ENCODE results near the gene MSLN. TPM values are rescaled to one million over a fixed set of nuclear protein-coding genes. Genes with fewer than 3 reads are reported as not detected.

Gene MSLN
- total RNA-seq, 2 donors from 2014 or later: 0.74 to 7.3 TPM

GRCh38 chr16:714558-715476 is 45.7 kb upstream of the MSLN start, which contains the start of gene METRN:
TSS of gene METRN (plus strand) at chr16:715118. CDS start at chr16:715290, 172 bp downstream.
- WGBS: 12% methylated on average over 32 of the region's 108 CpGs
- intact Hi-C loops (cut with DNase I): loop anchor here (5.0 kb wide), 2 partner anchors 72 to 337 kb away; partner anchors contain the start of genes CHTF18 and RPUSD1
- DNase-seq (ENCODE audit: low spot score): peak; percentile 85
- no peaks in the 10 kb centered on the region for H3K36me3 ChIP-seq
- peaks cover 15% of the 10 kb centered on the region for H3K4me1 ChIP-seq (replicated peaks)
- H3K27ac ChIP-seq: no peak within 1 kb of the TSS
- peak within 1 kb of the TSS; percentile 51 to 55 for H3K4me3 ChIP-seq
- TF ChIP-seq POLR2AphosphoS5 (IDR thresholded peaks at IDR 0.05): no peak
- no peak for TF ChIP-seq POLR2A (IDR thresholded peaks at IDR 0.05)
- TF ChIP-seq CTCF (IDR thresholded peaks at IDR 0.05): no peak
- no peaks in the 10 kb centered on the region for H3K9me3 ChIP-seq
- peaks cover 5% of the 10 kb centered on the region for H3K27me3 ChIP-seq (replicated peaks; ENCODE audit: insufficient read depth)

GRCh38 chr16:715477-716199 is 44.9 kb upstream of the MSLN start:
- no peaks in the 10 kb centered on the region for H3K9me3 ChIP-seq
- peak overlapping the region; percentile 51 to 55 for H3K4me3 ChIP-seq
- H3K27me3 ChIP-seq (replicated peaks; ENCODE audit: insufficient read depth): peaks cover 2% of the 10 kb centered on the region
- H3K4me1 ChIP-seq (replicated peaks): peaks cover 23% of the 10 kb centered on the region
- no peak overlapping the region for H3K27ac ChIP-seq
- TF ChIP-seq POLR2A (IDR thresholded peaks at IDR 0.05) (no peak), CTCF (IDR thresholded peaks at IDR 0.05) (peak in 1 of 4 experiments; percentile 20), POLR2AphosphoS5 (IDR thresholded peaks at IDR 0.05) (no peak)
- no peaks in the 10 kb centered on the region for H3K36me3 ChIP-seq
- DNase-seq (ENCODE audit: low spot score): no peak
- WGBS: 2% methylated on average over 36 of the region's 74 CpGs
- intact Hi-C loops (cut with DNase I): no loop called here

- no peak for DNase-seq (ENCODE audit: low spot score)
- Histone ChIP-seq H3K9me3 (no peaks in the 10 kb centered on the region), H3K4me3 (peak overlapping the region in 1 of 2 donors; percentile 51), H3K36me3 (no peaks in the 10 kb centered on the region), H3K4me1 (replicated peaks) (peaks cover 23% of the 10 kb centered on the region), H3K27me3 (replicated peaks; ENCODE audit: insufficient read depth) (no peaks in the 10 kb centered on the region), H3K27ac (no peak overlapping the region)
- intact Hi-C loops (cut with DNase I): no loop called here
- TF ChIP-seq POLR2AphosphoS5 (IDR thresholded peaks at IDR 0.05) (no peak), POLR2A (IDR thresholded peaks at IDR 0.05) (no peak), CTCF (IDR thresholded peaks at IDR 0.05) (no peak)
- WGBS: 8% methylated on average over 10 of the region's 12 CpGs
These were observed 44.4 kb upstream of the MSLN start for GRCh38 chr16:716200-716568.

DNA sequence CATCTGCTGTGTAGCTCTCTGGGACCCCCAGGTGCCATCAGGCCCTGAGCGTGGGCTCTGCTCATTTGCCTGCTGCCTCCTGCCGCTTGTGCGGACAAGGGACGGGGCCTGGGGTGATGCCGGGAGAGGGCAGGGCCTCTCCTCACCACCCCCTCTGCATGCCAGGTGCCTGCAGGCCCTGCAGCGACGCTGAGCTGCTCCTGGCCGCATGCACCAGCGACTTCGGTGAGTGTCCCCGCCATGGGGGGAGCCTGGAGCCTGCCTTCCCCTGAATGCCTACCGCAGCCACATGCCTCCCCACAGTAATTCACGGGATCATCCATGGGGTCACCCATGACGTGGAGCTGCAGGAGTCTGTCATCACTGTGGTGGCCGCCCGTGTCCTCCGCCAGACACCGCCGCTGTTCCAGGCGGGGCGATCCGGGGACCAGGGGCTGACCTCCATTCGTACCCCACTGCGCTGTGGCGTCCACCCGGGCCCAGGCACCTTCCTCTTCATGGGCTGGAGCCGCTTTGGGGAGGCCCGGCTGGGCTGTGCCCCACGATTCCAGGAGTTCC is 43.7 kb upstream of the MSLN start:
- TF ChIP-seq POLR2A (IDR thresholded peaks at IDR 0.05): no peak
- TF ChIP-seq POLR2AphosphoS5 (IDR thresholded peaks at IDR 0.05): no peak
- no peak for TF ChIP-seq CTCF (IDR thresholded peaks at IDR 0.05)
- peaks cover 29% of the 10 kb centered on the region for H3K4me1 ChIP-seq (replicated peaks)
- WGBS: 87% methylated on average over 29 of the region's 29 CpGs
- H3K4me3 ChIP-seq: no peak overlapping the region
- H3K36me3 ChIP-seq: no peaks in the 10 kb centered on the region
- H3K9me3 ChIP-seq: no peaks in the 10 kb centered on the region
- H3K27ac ChIP-seq: no peak overlapping the region
- intact Hi-C loops (cut with DNase I): no loop called here
- no peaks in the 10 kb centered on the region for H3K27me3 ChIP-seq (replicated peaks; ENCODE audit: insufficient read depth)
- no peak for DNase-seq (ENCODE audit: low spot score)
